Astrocyte (in vitro differentiated cells and primary cell): ENCODE results near the gene WDR37. TPM values are rescaled to one million over a fixed set of nuclear protein-coding genes. Genes with fewer than 3 reads are reported as not detected.

ENCODE experiments used
- DNase-seq: peaks from one replicate; pipeline ENCODE4 v3.0.0-alpha.2; 2010; ENCODE audit warnings: low read depth
- FAIRE-seq: peaks from 2 replicates; lab custom pipeline; 2011; peaks lifted over from hg19 to GRCh38; lab: Jason Lieb, UNC
- H2AFZ ChIP-seq: 2 replicates; pipeline ENCODE4 v1.6.0; 2012; ENCODE audit warnings: low read depth, low read length, inconsistent platforms
- H3K27ac ChIP-seq: 2 replicates; pipeline ENCODE4 v1.5.1; 2011; ENCODE audit warnings: low read depth, low read length, inconsistent platforms
- H3K27me3 ChIP-seq: 2 replicates; pipeline ENCODE4 v1.6.0; 2011; ENCODE audit warnings: low read length, inconsistent platforms; ENCODE audit not compliant: insufficient read depth
- H3K36me3 ChIP-seq: 2 replicates; pipeline ENCODE4 v1.5.1; 2011; ENCODE audit warnings: low read length, inconsistent platforms; ENCODE audit not compliant: insufficient read depth
- H3K4me1 ChIP-seq: 2 replicates; pipeline ENCODE4 v1.5.1; 2011; ENCODE audit warnings: low read length, inconsistent platforms; ENCODE audit not compliant: insufficient read depth
- H3K4me2 ChIP-seq: 2 replicates; pipeline ENCODE4 v1.6.0; 2012; ENCODE audit warnings: low read length, inconsistent platforms
- H3K4me3 ChIP-seq: 2 replicates; pipeline ENCODE4 v1.5.1; 2011; ENCODE audit warnings: low read depth, mild to moderate bottlenecking, low read length, inconsistent platforms; ENCODE audit not compliant: insufficient read depth
- H3K79me2 ChIP-seq: 2 replicates; pipeline ENCODE4 v1.6.0; 2012; ENCODE audit warnings: mild to moderate bottlenecking, low read length, inconsistent platforms; ENCODE audit not compliant: insufficient read depth
- H3K9ac ChIP-seq: 2 replicates; pipeline ENCODE4 v1.6.0; 2012; ENCODE audit warnings: mild to moderate bottlenecking, low read length, inconsistent platforms
- H3K9me3 ChIP-seq: 2 replicates; pipeline ENCODE4 v1.5.1; 2012; ENCODE audit warnings: low read depth, mild to moderate bottlenecking, low read length, inconsistent platforms; ENCODE audit not compliant: insufficient read depth
- H4K20me1 ChIP-seq: 2 replicates; pipeline ENCODE4 v1.6.0; 2012; ENCODE audit warnings: low read length, inconsistent platforms; ENCODE audit not compliant: insufficient read depth
- H3K27ac Mint-ChIP-seq: one replicate; pipeline ENCODE4 v1.8.0; 2021; ENCODE audit warnings: mild to moderate bottlenecking, mixed read lengths; ENCODE audit not compliant: unreplicated experiment
- H3K27me3 Mint-ChIP-seq: one replicate; pipeline ENCODE4 v1.8.0; 2021; ENCODE audit warnings: low read depth, mixed read lengths; ENCODE audit not compliant: unreplicated experiment
- H3K36me3 Mint-ChIP-seq: one replicate; pipeline ENCODE4 v1.8.0; 2021; ENCODE audit warnings: low read depth, mixed read lengths; ENCODE audit not compliant: unreplicated experiment
- H3K4me1 Mint-ChIP-seq: one replicate; pipeline ENCODE4 v1.8.0; 2021; ENCODE audit warnings: low read depth, mixed read lengths; ENCODE audit not compliant: unreplicated experiment
- H3K4me3 Mint-ChIP-seq: one replicate; pipeline ENCODE4 v1.8.0; 2021; ENCODE audit warnings: mild to moderate bottlenecking, moderate library complexity, mixed read lengths; ENCODE audit not compliant: unreplicated experiment
- H3K9me3 Mint-ChIP-seq: one replicate; pipeline ENCODE4 v1.8.0; 2021; ENCODE audit warnings: mild to moderate bottlenecking, mixed read lengths; ENCODE audit not compliant: unreplicated experiment
- CTCF ChIP-seq: IDR thresholded peaks from 2 replicates; pipeline ENCODE4 v1.5.1; 2011; ENCODE audit warnings: low read depth, mild to moderate bottlenecking, inconsistent platforms, low read length, moderate library complexity; ENCODE audit not compliant: insufficient read depth
- EZH2 ChIP-seq: IDR thresholded peaks from 2 replicates; pipeline ENCODE4 v1.6.1; 2012; ENCODE audit warnings: mild to moderate bottlenecking, low read length, inconsistent platforms; ENCODE audit not compliant: insufficient read depth
- total RNA-seq: library from RNA; stranded (reverse); gene quantifications from 2 replicates; pipeline ENCODE4 v1.2.1, GENCODE V29; 2021

Gene WDR37
- total RNA-seq, 1 donor from 2014 or later, result 22.8 TPM

GRCh38 chr10:1049425-1049958, 6.7 kb upstream of the WDR37 start:
- peak overlapping the region; percentile 97 for H3K9ac ChIP-seq
- no peaks in the 10 kb centered on the region for H3K9me3 ChIP-seq
- Mint-ChIP-seq H3K9me3 (no peaks in the 10 kb centered on the region), H3K4me3 (peak overlapping the region; percentile 93), H3K4me1 (peaks cover 21% of the 10 kb centered on the region), H3K27ac (peak overlapping the region; percentile 94), H3K36me3 (peaks cover 8% of the 10 kb centered on the region), H3K27me3 (no peaks in the 10 kb centered on the region)
- H3K27me3 ChIP-seq, result no peaks in the 10 kb centered on the region
- peak overlapping the region; percentile 60 for H2AFZ ChIP-seq
- peak overlapping the region; percentile 97 for H3K27ac ChIP-seq
- peaks cover 9% of the 10 kb centered on the region for H3K36me3 ChIP-seq
- H3K4me3 ChIP-seq, result peak overlapping the region; percentile 99
- H4K20me1 ChIP-seq, result peaks cover 54% of the 10 kb centered on the region
- peaks cover 12% of the 10 kb centered on the region for H3K4me1 ChIP-seq
- peak overlapping the region; percentile 94 for H3K4me2 ChIP-seq
- TF ChIP-seq CTCF, result no peak
- TF ChIP-seq EZH2, result no peak
- FAIRE-seq (no peak), DNase-seq (peak; percentile 44)
- H3K79me2 ChIP-seq, result peaks cover 82% of the 10 kb centered on the region

- H4K20me1 ChIP-seq, result peaks cover 51% of the 10 kb centered on the region
- TF ChIP-seq EZH2, result no peak
- TF ChIP-seq CTCF, result no peak
- peaks cover 18% of the 10 kb centered on the region for H3K4me1 ChIP-seq
- FAIRE-seq (no peak), DNase-seq (no peak)
- H3K79me2 ChIP-seq, result peaks cover 82% of the 10 kb centered on the region
- H3K4me2 ChIP-seq, result peak overlapping the region; percentile 94
- peak overlapping the region; percentile 97 for H3K9ac ChIP-seq
- H3K27me3 Mint-ChIP-seq, result no peaks in the 10 kb centered on the region
- peaks cover 23% of the 10 kb centered on the region for H3K4me1 Mint-ChIP-seq
- H3K9me3 Mint-ChIP-seq, result no peaks in the 10 kb centered on the region
- H3K4me3 Mint-ChIP-seq, result peak overlapping the region; percentile 93
- H3K27me3 ChIP-seq, result no peaks in the 10 kb centered on the region
- peaks cover 9% of the 10 kb centered on the region for H3K36me3 ChIP-seq
- peaks cover 8% of the 10 kb centered on the region for H3K36me3 Mint-ChIP-seq
- peak overlapping the region; percentile 99 for H3K4me3 ChIP-seq
- H3K27ac ChIP-seq, result peak overlapping the region; percentile 97
- H2AFZ ChIP-seq, result no peak overlapping the region
- H3K9me3 ChIP-seq, result no peaks in the 10 kb centered on the region
- H3K27ac Mint-ChIP-seq, result peak overlapping the region; percentile 94
Measured at GRCh38 chr10:1050145-1050544, 6.0 kb upstream of the WDR37 start.

- H3K27me3 ChIP-seq, result no peaks in the 10 kb centered on the region
- Mint-ChIP-seq H3K4me1 (peaks cover 23% of the 10 kb centered on the region), H3K9me3 (no peaks in the 10 kb centered on the region), H3K27me3 (no peaks in the 10 kb centered on the region), H3K27ac (no peak overlapping the region), H3K36me3 (peaks cover 8% of the 10 kb centered on the region), H3K4me3 (peak overlapping the region; percentile 93)
- FAIRE-seq (no peak), DNase-seq (no peak)
- peak overlapping the region; percentile 99 for H3K4me3 ChIP-seq
- TF ChIP-seq CTCF (no peak), EZH2 (no peak)
- peak overlapping the region; percentile 97 for H3K27ac ChIP-seq
- peaks cover 47% of the 10 kb centered on the region for H4K20me1 ChIP-seq
- peak overlapping the region; percentile 97 for H3K9ac ChIP-seq
- H3K4me1 ChIP-seq, result peaks cover 20% of the 10 kb centered on the region
- peaks cover 82% of the 10 kb centered on the region for H3K79me2 ChIP-seq
- peaks cover 9% of the 10 kb centered on the region for H3K36me3 ChIP-seq
- no peak overlapping the region for H2AFZ ChIP-seq
- peak overlapping the region; percentile 94 for H3K4me2 ChIP-seq
- H3K9me3 ChIP-seq, result no peaks in the 10 kb centered on the region
Measured at GRCh38 chr10:1050554-1050953, 5.6 kb upstream of the WDR37 start.
